ENCODE data around the gene MTMR3.

- TF ChIP-seq POLR2A (IDR thresholded peaks at IDR 0.05) (no peak), CTCF (IDR thresholded peaks at IDR 0.05 in 4 of 5, conservative IDR thresholded peaks at IDR 0.05 in 1 of 5) (no peak)
Observed at GRCh38 chr22:29936186-29936585, 53.2 kb downstream of the MTMR3 start.

Measured in gastrocnemius medialis (tissue), 4 donors.